ENCODE measurements around the gene PPFIBP1. TPM values are rescaled to one million over a fixed set of nuclear protein-coding genes. Genes with fewer than 3 reads are reported as not detected.

The PPFIBP1 gene
- total RNA-seq, 4 donors from 2014 or later, result 15.3 to 52.9 (median 39.8) TPM

DNA sequence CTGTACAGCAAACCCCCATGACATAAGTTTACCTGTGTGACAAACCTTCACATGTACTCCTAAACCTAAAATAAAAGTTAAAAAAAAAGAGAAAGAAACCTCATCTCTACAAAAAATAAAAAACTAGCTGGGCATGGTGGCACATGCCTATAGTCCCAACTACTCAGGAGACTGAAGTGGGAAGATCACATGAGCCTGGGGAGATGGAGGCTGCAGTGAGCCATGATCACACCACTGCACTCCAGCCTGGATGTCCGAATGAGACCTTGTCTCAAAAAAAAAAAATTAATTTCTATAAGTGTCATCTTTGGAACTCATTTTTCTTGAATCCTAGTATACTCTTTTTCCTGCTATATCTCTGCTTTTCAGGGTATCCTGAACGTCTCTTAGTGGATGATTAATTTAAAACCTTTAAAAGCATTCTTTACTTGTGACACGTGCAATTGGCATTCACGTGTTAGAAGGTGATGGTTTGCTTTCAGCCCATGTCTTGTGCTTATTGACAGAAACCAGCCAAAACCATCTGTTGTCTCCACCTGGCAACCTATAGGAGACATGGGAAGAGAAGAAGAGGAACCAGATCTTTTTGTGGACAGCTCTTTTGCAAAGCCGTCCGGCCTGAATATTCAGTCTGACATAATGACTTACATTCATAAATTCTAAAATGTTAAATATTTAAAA lies 30.6 kb upstream of the PPFIBP1 start:
- no peak overlapping the region for H3K4me3 ChIP-seq
- no peaks in the 10 kb centered on the region for H3K36me3 ChIP-seq
- no peak overlapping the region for H3K27ac ChIP-seq
- no peaks in the 10 kb centered on the region for H3K9me3 ChIP-seq
- H3K4me1 ChIP-seq, result no peaks in the 10 kb centered on the region
- 52 to 64% methylated on average over 6 of the region's 6 CpGs for WGBS, 2 donors (ENCODE audit: low coverage in 1 of 2)
- no peak for TF ChIP-seq EP300 (IDR thresholded peaks at IDR 0.05; ENCODE audit: low read depth)
- TF ChIP-seq POLR2A (IDR thresholded peaks at IDR 0.05), result no peak
- TF ChIP-seq, protein P1, sequence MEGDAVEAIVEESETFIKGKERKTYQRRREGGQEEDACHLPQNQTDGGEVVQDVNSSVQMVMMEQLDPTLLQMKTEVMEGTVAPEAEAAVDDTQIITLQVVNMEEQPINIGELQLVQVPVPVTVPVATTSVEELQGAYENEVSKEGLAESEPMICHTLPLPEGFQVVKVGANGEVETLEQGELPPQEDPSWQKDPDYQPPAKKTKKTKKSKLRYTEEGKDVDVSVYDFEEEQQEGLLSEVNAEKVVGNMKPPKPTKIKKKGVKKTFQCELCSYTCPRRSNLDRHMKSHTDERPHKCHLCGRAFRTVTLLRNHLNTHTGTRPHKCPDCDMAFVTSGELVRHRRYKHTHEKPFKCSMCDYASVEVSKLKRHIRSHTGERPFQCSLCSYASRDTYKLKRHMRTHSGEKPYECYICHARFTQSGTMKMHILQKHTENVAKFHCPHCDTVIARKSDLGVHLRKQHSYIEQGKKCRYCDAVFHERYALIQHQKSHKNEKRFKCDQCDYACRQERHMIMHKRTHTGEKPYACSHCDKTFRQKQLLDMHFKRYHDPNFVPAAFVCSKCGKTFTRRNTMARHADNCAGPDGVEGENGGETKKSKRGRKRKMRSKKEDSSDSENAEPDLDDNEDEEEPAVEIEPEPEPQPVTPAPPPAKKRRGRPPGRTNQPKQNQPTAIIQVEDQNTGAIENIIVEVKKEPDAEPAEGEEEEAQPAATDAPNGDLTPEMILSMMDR (IDR thresholded peaks at IDR 0.05), result no peak
- TF ChIP-seq POLR2AphosphoS5 (IDR thresholded peaks at IDR 0.05), result no peak
- in situ Hi-C loops (cut with MboI; ENCODE audit: low pct_ligation_motif_present in 1 of 4, low pct_unique_long_range_greater_than_20kb in 1 of 4, low sequenced_read_pairs in 3 of 4) (no loop called here), intact Hi-C loops (cut with DNase I; ENCODE audit: low total_unique reads) (no loop called here)
- DNase-seq, result no peak
- no peaks in the 10 kb centered on the region for H3K27me3 ChIP-seq

DNA sequence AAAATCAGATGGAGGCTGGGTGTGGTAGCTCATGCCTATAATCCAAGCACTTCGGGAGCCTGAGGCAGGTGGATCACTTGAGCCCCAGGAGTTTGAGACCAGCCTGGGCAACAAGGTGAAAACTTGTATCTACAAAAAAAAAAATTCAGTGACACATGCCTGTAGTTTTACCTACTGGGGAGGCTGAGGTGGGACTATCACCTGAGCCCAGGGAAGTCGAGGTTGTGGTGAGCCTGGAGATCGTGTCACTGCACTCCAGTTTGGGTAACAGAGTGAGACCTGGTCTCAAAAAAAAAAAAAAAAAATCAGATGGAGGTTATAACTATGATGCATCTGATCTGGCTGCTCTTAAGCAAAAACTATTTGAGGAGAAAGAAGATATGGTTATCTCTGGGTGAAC lies 26.6 kb upstream of the PPFIBP1 start:
- H3K9me3 ChIP-seq, result no peaks in the 10 kb centered on the region
- no peak overlapping the region for H3K4me3 ChIP-seq
- intact Hi-C loops (cut with DNase I; ENCODE audit: low total_unique reads) (no loop called here), in situ Hi-C loops (cut with MboI; ENCODE audit: low pct_ligation_motif_present in 1 of 4, low pct_unique_long_range_greater_than_20kb in 1 of 4, low sequenced_read_pairs in 3 of 4) (no loop called here)
- no peak for DNase-seq
- no peak overlapping the region for H3K27ac ChIP-seq
- 90% methylated on average over 3 of the region's 3 CpGs; no CpG with 5 or more reads in 1 of the 2 donors for whole genome bisulfite sequencing, 2 donors (ENCODE audit: low coverage in 1 of 2)
- H3K36me3 ChIP-seq, result no peaks in the 10 kb centered on the region
- no peaks in the 10 kb centered on the region for H3K27me3 ChIP-seq
- no peaks in the 10 kb centered on the region for H3K4me1 ChIP-seq
- TF ChIP-seq, protein P1 (IDR thresholded peaks at IDR 0.05), result no peak
- TF ChIP-seq EP300 (IDR thresholded peaks at IDR 0.05; ENCODE audit: low read depth), result no peak
- no peak for TF ChIP-seq POLR2A (IDR thresholded peaks at IDR 0.05)
- no peak for TF ChIP-seq POLR2AphosphoS5 (IDR thresholded peaks at IDR 0.05)

DNA sequence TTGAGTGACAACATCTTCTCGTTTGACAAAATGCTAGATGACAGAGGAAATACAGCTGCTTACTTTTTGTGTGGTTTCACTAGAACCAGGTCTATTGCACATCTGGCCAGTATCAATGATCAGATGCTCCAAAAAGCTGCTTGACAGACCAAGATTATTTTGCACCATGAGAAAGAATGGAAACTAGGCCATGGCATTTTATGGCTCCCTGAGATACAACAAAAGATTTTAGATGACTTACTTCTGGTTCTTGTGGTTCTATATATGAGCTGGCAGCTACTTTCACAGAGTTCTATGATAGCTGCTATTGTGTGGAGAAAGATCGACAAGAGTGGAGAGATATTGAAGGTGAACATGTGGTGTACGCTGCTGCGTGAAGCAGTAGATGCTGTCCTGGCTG lies 25.9 kb upstream of the PPFIBP1 start:
- 82 to 84% methylated on average over 3 to 4 of the region's 4 CpGs for WGBS, 2 donors (ENCODE audit: low coverage in 1 of 2)
- H3K4me1 ChIP-seq, result no peaks in the 10 kb centered on the region

DNA sequence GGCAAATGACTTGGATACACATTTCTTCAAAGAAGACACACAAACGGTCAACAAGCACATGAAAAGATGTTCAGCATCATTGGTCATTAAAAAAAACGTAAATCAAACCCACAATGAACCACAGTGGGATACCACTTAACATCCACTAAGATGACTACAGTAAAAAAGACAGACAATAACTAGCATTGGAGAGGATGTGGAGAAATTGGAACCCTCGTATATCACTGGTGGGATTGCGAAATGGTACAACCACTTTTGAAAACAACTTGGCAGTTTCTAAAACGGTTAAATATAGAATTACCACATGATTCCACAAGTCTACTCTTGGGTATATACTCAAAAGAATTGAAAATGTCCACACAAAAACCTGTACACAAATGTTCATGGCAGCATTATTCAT lies 25.2 kb upstream of the PPFIBP1 start:
- Histone ChIP-seq H3K4me3 (no peak overlapping the region), H3K9me3 (no peaks in the 10 kb centered on the region), H3K4me1 (no peaks in the 10 kb centered on the region), H3K27me3 (no peaks in the 10 kb centered on the region), H3K27ac (no peak overlapping the region), H3K36me3 (no peaks in the 10 kb centered on the region)
- no peak for DNase-seq
- 70 to 73% methylated on average over 5 of the region's 5 CpGs for WGBS, 2 donors (ENCODE audit: low coverage in 1 of 2)
- TF ChIP-seq POLR2AphosphoS5 (IDR thresholded peaks at IDR 0.05) (no peak), POLR2A (IDR thresholded peaks at IDR 0.05) (no peak), EP300 (IDR thresholded peaks at IDR 0.05; ENCODE audit: low read depth) (no peak)
- TF ChIP-seq, protein P1 (IDR thresholded peaks at IDR 0.05), result no peak
- intact Hi-C loops (cut with DNase I; ENCODE audit: low total_unique reads) (no loop called here), in situ Hi-C loops (cut with MboI; ENCODE audit: low pct_ligation_motif_present in 1 of 4, low pct_unique_long_range_greater_than_20kb in 1 of 4, low sequenced_read_pairs in 3 of 4) (no loop called here)

More for the DNA sequence above, 25.9 kb upstream of the PPFIBP1 start:
- TF ChIP-seq EP300 (IDR thresholded peaks at IDR 0.05; ENCODE audit: low read depth), result no peak
- TF ChIP-seq, protein P1 (IDR thresholded peaks at IDR 0.05), result no peak
- no peak for TF ChIP-seq POLR2A (IDR thresholded peaks at IDR 0.05)
- no peak for TF ChIP-seq POLR2AphosphoS5 (IDR thresholded peaks at IDR 0.05)
- intact Hi-C loops (cut with DNase I; ENCODE audit: low total_unique reads) (no loop called here), in situ Hi-C loops (cut with MboI; ENCODE audit: low pct_ligation_motif_present in 1 of 4, low pct_unique_long_range_greater_than_20kb in 1 of 4, low sequenced_read_pairs in 3 of 4) (no loop called here)
- Histone ChIP-seq H3K36me3 (no peaks in the 10 kb centered on the region), H3K4me3 (no peak overlapping the region), H3K27ac (no peak overlapping the region), H3K27me3 (no peaks in the 10 kb centered on the region), H3K9me3 (no peaks in the 10 kb centered on the region)
- DNase-seq, result no peak
